Urinary bladder (tissue), 4 donors: ENCODE data around the gene MX2. TPM values are rescaled to one million over a fixed set of nuclear protein-coding genes. Genes with fewer than 3 reads are reported as not detected.

Source experiments
- DNase-seq: peaks from one replicate; pipeline ENCODE4 v3.0.0-alpha.2; 2015; ENCODE audit errors: extremely low spot score
- H3K27ac ChIP-seq: one replicate; pipeline ENCODE4 v1.5.1; 2013; ENCODE audit warnings: low read depth, mild to moderate bottlenecking, moderate library complexity
- H3K36me3 ChIP-seq: one replicate; pipeline ENCODE4 v1.6.1; 2013; ENCODE audit warnings: mild to moderate bottlenecking, moderate library complexity; ENCODE audit not compliant: insufficient read depth
- H3K4me1 ChIP-seq: one replicate; pipeline ENCODE4 v1.6.1; 2013; ENCODE audit warnings: mild to moderate bottlenecking, moderate library complexity; ENCODE audit not compliant: insufficient read depth
- H3K4me3 ChIP-seq: one replicate; pipeline ENCODE4 v1.5.1; 2013; ENCODE audit warnings: low read depth, low read length
- WGBS: extraction: QIAGEN DNeasy Blood & Tissue Kit; methylation state at CpG from one replicate; pipeline ENCODE4 v1.1.7; 2013; 5-methylcytosine and 5-hydroxymethylcytosine counted together
- polyA plus RNA-seq: library from polyadenylated mRNA; stranded (reverse); fragments of 200-250 nt; gene quantifications from one replicate; pipeline ENCODE4 v1.2.3, GENCODE V29; 2013
- total RNA-seq: library from RNA; depleted of rRNA; stranded (reverse); fragments of >200 nt; gene quantifications from one replicate; pipeline ENCODE4 v1.2.3, GENCODE V29; 2014
- donor health status: healthy with polysubstance abuse.
- donor health status: healthy.

The MX2 gene
- total and polyA plus RNA-seq, 2 donors, result 8.2 to 10.3 TPM

- 92% methylated on average over 8 of the region's 8 CpGs for WGBS
- Histone ChIP-seq H3K4me3 (no peak overlapping the region), H3K27ac (no peak overlapping the region), H3K36me3 (peaks cover 4% of the 10 kb centered on the region), H3K4me1 (no peaks in the 10 kb centered on the region)
- no peak for DNase-seq
These were observed 66.5 kb downstream of the MX2 start for GRCh38 chr21:41428311-41428710.

DNA sequence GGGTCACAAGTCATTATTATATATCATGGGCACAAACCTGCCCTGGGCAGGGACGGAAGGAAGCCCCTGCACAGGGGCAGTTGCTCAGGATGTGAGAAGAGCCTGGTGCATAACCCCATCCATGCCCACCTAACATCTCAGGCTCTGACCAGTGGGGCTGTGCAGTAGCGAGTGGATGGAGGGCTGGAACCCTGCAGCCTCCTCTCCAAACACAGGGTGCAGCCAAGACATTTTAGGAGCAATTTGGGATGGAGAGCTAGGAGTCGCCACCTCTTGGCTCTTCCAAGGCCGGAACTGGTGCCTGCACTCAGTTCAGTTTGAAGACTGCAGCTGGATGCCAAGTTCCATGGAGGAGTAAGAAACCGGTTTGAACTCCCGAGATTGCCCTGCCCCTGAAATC, 67.0 kb downstream of the MX2 start:
- 88% methylated on average over 6 of the region's 6 CpGs for WGBS
- no peak overlapping the region for H3K27ac ChIP-seq
- no peak for DNase-seq

GRCh38 chr21:41429305-41429704, 67.5 kb downstream of the MX2 start:
- WGBS, result 90% methylated on average over 3 of the region's 3 CpGs

More for the DNA sequence above, 67.0 kb downstream of the MX2 start:
- H3K4me3 ChIP-seq, result no peak overlapping the region
- H3K4me1 ChIP-seq, result no peaks in the 10 kb centered on the region
- H3K36me3 ChIP-seq, result peaks cover 4% of the 10 kb centered on the region

DNA sequence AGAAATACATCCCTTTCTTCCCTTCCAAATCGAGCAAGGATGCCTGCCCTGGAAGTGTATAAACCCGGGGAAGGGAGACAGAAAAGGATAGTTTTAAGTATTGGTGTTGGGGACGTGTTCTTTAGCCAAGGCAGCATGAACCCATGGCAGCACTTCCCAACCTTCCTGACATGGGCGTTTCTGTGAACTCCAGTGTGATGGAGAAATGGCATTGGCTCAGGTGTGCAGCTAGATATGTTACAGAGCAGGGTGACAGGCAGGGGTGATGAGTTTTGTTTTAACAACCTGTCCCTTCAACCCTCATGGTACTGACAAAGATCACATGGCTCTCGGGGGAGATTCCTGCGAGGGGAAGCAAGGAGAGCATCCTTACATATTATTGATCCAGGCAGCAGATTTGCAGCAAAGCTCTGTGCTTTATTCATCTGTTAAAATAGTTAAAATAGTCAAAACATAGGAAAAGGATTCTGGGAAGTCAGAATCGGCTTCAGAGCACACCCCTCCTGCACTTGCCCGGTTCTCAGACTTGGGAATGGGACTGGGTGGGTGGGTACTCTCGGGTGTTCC, 68.2 kb downstream of the MX2 start:
- no peaks in the 10 kb centered on the region for H3K4me1 ChIP-seq
- DNase-seq, result no peak
- H3K36me3 ChIP-seq, result peaks cover 4% of the 10 kb centered on the region
- no peak overlapping the region for H3K27ac ChIP-seq
- 80% methylated on average over 9 of the region's 9 CpGs for WGBS
- H3K4me3 ChIP-seq, result no peak overlapping the region

More at GRCh38 chr21:41429305-41429704, 67.5 kb downstream of the MX2 start:
- Histone ChIP-seq H3K4me3 (no peak overlapping the region), H3K27ac (no peak overlapping the region), H3K4me1 (no peaks in the 10 kb centered on the region), H3K36me3 (peaks cover 4% of the 10 kb centered on the region)
- no peak for DNase-seq

- Histone ChIP-seq H3K4me3 (no peak overlapping the region), H3K4me1 (no peaks in the 10 kb centered on the region), H3K36me3 (peaks cover 4% of the 10 kb centered on the region), H3K27ac (no peak overlapping the region)
- no peak for DNase-seq
- 77% methylated on average over 16 of the region's 16 CpGs for WGBS
These were observed 70.1 kb downstream of the MX2 start for GRCh38 chr21:41431788-41432548.

GRCh38 chr21:41432562-41433460, 71.0 kb downstream of the MX2 start:
- Histone ChIP-seq H3K36me3 (peaks cover 4% of the 10 kb centered on the region), H3K4me3 (no peak overlapping the region), H3K4me1 (no peaks in the 10 kb centered on the region), H3K27ac (no peak overlapping the region)
- no peak for DNase-seq
- 69% methylated on average over 10 of the region's 10 CpGs for WGBS

GRCh38 chr21:41433566-41433965, 71.7 kb downstream of the MX2 start:
- no peak overlapping the region for H3K27ac ChIP-seq
- peaks cover 2% of the 10 kb centered on the region for H3K36me3 ChIP-seq
- H3K4me3 ChIP-seq, result no peak overlapping the region
- no peak for DNase-seq
- no peaks in the 10 kb centered on the region for H3K4me1 ChIP-seq
- WGBS, result 87% methylated on average over 2 of the region's 2 CpGs

- no peak for DNase-seq
- Histone ChIP-seq H3K4me1 (no peaks in the 10 kb centered on the region), H3K4me3 (no peak overlapping the region), H3K27ac (no peak overlapping the region), H3K36me3 (peaks cover 2% of the 10 kb centered on the region)
- WGBS, result 93% methylated on average over 11 of the region's 11 CpGs
These were observed 73.9 kb downstream of the MX2 start for GRCh38 chr21:41435706-41436105.

DNA sequence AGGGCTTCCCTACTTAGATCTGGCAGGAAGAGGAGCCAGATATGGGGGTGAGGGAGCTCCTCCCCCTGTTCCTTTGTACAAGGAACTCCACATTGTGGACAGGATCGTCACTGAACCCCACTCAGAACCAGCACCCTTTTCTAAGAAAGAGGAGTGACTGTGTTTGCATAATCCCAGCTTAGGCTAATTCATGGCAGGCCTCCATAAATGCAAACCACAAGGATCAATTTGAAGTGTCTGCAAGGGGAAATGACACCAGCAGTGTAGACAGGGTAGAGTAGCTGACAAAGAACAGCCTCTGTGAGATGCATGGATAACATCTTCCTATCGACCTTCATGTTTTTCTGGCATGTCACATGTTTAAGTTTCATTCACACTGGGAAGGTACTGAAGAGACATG, 75.9 kb downstream of the MX2 start:
- peaks cover 2% of the 10 kb centered on the region for H3K36me3 ChIP-seq
- H3K4me3 ChIP-seq, result no peak overlapping the region
- WGBS, result 46% methylated on average over 2 of the region's 2 CpGs
- DNase-seq, result no peak
- no peak overlapping the region for H3K27ac ChIP-seq
- no peaks in the 10 kb centered on the region for H3K4me1 ChIP-seq

- DNase-seq, result no peak
- Histone ChIP-seq H3K36me3 (no peaks in the 10 kb centered on the region), H3K4me3 (no peak overlapping the region), H3K27ac (no peak overlapping the region), H3K4me1 (no peaks in the 10 kb centered on the region)
- 91% methylated on average over 13 of the region's 13 CpGs for WGBS
These were observed 76.7 kb downstream of the MX2 start for GRCh38 chr21:41438425-41439113.

GRCh38 chr21:41439248-41439647, 77.4 kb downstream of the MX2 start:
- no peaks in the 10 kb centered on the region for H3K36me3 ChIP-seq
- WGBS, result 77% methylated on average over 4 of the region's 4 CpGs
- no peak overlapping the region for H3K4me3 ChIP-seq
- H3K4me1 ChIP-seq, result no peaks in the 10 kb centered on the region
- H3K27ac ChIP-seq, result no peak overlapping the region
- DNase-seq, result no peak

DNA sequence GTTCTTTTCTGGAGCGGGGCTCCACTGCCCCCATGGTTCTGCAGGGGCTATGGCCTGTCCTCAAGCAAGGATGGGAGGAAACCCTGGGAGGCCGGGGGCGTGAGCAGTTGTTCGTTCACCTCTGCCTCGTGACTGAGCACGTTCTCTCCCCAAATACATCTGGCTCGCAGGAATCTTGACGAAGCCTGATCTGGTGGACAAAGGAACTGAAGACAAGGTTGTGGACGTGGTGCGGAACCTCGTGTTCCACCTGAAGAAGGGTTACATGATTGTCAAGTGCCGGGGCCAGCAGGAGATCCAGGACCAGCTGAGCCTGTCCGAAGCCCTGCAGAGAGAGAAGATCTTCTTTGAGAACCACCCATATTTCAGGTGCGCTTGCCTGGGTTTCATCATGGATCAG, 79.7 kb downstream of the MX2 start:
- no peak for DNase-seq

DNA sequence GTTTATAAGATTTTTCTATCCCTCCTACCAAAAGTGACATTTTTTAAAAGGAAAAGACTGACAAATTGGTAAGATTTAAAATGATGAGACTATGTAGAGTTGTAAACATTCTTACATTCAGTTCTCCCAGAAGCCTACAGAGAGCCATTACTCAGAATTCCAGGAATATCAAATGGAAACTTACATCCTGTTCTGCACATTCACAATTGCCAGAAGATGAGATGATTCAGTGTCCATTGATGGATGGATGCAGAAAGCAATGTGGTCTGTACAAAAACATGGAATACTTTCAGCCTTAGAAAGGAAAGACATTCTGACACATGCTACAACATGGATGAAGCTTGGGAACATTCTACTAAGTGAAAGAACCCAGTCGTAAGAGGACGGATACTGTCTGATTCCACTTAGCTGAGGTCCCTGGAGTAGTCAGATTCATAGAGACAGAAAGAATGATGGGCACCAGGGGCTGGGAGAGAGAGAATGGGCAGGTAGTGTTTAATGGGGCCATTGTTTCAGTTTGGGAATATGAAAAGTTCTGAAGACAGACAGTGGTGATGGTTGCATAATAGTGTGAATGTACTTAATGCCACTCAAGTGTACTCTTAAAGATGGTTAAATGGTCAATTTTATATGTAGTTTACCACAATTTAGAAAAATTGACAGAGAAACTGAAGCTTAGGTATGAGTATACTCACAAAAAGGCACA, 80.8 kb downstream of the MX2 start:
- no peak overlapping the region for H3K4me3 ChIP-seq
- DNase-seq, result no peak
- H3K27ac ChIP-seq, result no peak overlapping the region
- H3K36me3 ChIP-seq, result peaks cover 6% of the 10 kb centered on the region
- WGBS, result 94% methylated on average over 2 of the region's 2 CpGs
- no peaks in the 10 kb centered on the region for H3K4me1 ChIP-seq

More for the DNA sequence above, 79.7 kb downstream of the MX2 start:
- WGBS, result 94% methylated on average over 14 of the region's 14 CpGs
- H3K36me3 ChIP-seq, result peaks cover 6% of the 10 kb centered on the region
- H3K4me3 ChIP-seq, result no peak overlapping the region
- no peak overlapping the region for H3K27ac ChIP-seq
- H3K4me1 ChIP-seq, result no peaks in the 10 kb centered on the region
